ACHN (cell line): ENCODE measurements around the gene UST.
"Not testable (repeated sequence)": the region's sequence is repeated elsewhere in the genome, so short reads cannot be mapped to it uniquely, and the experiment has no call there.

Experiments
- DNase-seq: peaks from one replicate; pipeline ENCODE4 v3.0.0-alpha.2; 2015
- in situ Hi-C: cut with HindIII; loops from 2 replicates; pipeline ENCODE4 v1.10.0; 2017; ENCODE audit warnings: low sequenced_read_pairs, low pct_ligation_motif_present, low pct_unique_long_range_greater_than_20kb

The UST gene

GRCh38 chr6:148849449-148849848, 102.6 kb downstream of the UST start:
- in situ Hi-C loops: not testable (repeated sequence)

GRCh38 chr6:148850964-148851363, 104.1 kb downstream of the UST start:
- no peak for DNase-seq
- in situ Hi-C loops: no loop called here

More at GRCh38 chr6:148849449-148849848, 102.6 kb downstream of the UST start:
- not testable (repeated sequence) for DNase-seq

GRCh38 chr6:148851683-148852556, 105.1 kb downstream of the UST start:
- in situ Hi-C loops: no loop called here
- no peak for DNase-seq

DNA sequence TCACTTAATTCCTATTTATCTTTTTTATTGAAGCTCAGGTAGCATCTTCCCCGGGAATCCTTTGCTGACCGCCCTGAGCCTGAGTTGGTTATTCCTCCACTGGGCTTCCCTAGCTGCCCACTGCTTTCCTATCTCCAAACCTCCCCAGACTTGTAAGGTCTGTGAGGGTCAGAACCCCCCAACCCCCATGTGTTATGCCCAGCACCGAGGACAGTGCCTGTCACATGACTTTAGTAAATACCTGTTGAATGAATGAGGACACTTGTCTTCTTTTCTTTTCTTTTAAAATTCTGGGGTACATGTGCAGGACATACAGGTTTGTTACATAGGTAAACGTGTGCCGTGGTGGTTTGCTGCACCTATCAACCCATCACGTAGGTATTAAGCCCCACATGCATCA, 105.9 kb downstream of the UST start:
- in situ Hi-C loops: no loop called here

DNA sequence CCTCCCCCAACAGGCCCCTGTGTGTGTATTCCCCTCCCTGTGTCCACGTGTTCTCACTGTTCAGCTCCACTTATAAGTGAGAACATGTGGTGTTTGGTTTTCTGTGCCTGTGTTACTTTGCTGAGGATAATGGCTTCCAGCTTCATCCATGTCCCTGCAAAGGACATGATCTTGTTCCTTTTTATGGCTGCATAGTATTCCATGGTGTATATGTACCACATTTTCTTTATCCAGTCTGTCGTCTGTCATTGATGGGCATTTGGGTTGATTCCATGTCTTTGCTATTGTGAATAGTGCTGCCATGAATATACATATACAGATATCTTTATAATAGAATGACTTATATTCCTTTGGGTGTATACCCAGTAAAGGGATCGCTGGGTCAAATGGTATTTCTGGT, 106.3 kb downstream of the UST start:
- in situ Hi-C loops, DNase-seq: not testable (repeated sequence)

More for the DNA sequence above, 105.9 kb downstream of the UST start:
- DNase-seq: no peak

GRCh38 chr6:148854096-148854495, 107.3 kb downstream of the UST start:
- in situ Hi-C loops: no loop called here
- DNase-seq: no peak

GRCh38 chr6:148854992-148855391, 108.2 kb downstream of the UST start:
- in situ Hi-C loops: no loop called here
- no peak for DNase-seq

DNA sequence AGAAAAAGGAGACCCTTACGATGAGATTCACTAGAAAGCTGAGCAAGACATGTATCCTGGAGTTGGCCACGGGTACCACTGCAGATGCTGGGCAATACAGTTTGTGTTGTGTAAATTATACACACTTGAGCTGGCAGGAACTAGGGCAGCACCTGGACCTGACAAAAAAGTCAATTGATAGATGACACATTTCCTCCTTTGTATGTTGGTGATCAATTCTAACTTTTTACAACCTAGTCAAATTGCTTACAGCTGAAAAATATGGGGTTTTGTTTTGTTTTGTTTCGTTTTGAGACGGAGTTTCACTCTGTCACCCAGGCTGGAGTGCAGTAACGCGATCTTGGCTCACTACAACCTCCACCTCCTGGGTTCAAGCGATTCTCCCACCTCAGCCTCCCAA, 108.9 kb downstream of the UST start:
- DNase-seq: no peak
- in situ Hi-C loops: no loop called here

DNA sequence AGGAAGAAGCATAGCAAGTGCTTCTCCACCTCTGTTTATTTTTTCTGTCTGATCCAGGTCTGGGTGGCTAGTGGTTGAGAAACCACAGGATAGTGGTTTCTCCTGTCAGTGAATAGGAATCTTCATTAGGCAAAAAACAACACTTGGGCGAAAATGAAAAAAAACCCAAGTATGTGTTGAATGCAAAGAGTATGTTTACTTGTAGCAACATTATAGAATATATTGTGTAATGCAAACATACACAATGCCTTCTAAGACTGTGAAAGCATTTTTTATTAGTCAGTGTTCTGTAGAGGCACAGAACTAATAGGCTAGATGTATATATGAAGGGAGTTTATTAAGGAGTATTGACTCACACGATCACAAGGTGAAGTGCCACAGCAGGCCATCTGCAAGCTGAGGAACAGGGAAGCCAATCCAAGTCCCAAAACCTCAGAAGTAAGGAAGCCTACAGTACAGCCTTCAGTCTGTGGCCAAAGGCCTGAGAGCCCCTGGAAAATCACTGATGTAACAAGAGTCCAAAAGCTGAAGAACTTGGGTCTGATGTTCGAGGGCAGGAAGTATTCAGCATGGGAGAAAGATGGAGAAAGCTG, 111.1 kb downstream of the UST start:
- DNase-seq: no peak
- in situ Hi-C loops: no loop called here

GRCh38 chr6:148864132-148864531, 117.3 kb downstream of the UST start:
- DNase-seq, in situ Hi-C loops: not testable (repeated sequence)

- DNase-seq: no peak
- in situ Hi-C loops: no loop called here
Observed at GRCh38 chr6:148864941-148865340, 118.1 kb downstream of the UST start.

DNA sequence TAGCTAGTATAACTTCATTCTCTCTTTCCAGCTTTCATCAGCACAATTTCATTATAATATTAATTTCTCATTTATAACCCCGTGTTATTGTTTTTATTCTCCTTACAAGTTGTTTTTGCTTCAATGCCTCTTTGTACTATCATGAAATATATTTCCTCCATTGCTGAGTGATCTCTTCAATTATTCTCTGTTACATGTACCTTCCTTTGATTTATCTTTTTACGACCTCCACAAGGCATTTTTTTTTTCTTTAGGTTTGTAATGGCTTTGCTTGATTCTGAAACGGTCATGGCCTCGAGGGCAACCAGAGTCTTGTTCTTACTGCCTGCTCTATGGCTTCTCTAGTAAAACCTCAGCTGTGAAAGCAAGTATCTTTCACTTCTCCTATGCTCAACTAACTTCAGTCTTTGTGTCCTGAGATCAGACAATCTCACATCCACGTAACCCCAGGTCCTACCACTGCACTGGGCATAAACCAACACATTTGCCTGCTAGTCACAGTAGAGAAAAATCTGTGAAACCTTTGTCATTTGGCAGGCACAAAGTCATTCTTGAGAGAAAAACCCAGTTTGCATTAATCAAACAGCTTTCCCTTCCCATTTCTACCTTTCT, 119.9 kb downstream of the UST start:
- no peak for DNase-seq
- in situ Hi-C loops: no loop called here

DNA sequence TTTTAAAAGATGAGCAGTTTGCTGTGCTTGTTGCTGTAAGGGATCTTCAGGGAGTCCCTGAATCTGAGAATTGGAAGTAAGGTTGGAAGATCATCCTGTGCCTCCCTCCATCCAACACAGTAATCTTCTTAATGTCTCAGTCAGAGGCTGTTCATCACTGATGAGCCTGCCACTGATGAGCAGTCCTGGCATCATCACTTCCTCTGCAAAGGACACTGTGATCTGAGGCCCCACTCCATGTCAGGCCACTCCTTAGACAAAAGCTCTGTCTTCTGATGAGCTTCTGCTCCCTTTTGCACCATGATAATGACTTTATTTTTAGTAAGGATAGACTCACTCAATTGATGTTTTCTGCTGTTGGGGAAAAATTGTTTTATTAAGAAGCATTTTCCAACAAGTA, 121.0 kb downstream of the UST start:
- in situ Hi-C loops: no loop called here

GRCh38 chr6:148868314-148868713, 121.5 kb downstream of the UST start:
- no peak for DNase-seq
- in situ Hi-C loops: no loop called here

More for the DNA sequence above, 121.0 kb downstream of the UST start:
- no peak for DNase-seq

- in situ Hi-C loops: no loop called here
- no peak for DNase-seq
Observed at GRCh38 chr6:148868901-148869300, 122.1 kb downstream of the UST start.

GRCh38 chr6:148869585-148869984, 122.8 kb downstream of the UST start:
- in situ Hi-C loops: no loop called here
- peak; percentile 71 for DNase-seq

DNA sequence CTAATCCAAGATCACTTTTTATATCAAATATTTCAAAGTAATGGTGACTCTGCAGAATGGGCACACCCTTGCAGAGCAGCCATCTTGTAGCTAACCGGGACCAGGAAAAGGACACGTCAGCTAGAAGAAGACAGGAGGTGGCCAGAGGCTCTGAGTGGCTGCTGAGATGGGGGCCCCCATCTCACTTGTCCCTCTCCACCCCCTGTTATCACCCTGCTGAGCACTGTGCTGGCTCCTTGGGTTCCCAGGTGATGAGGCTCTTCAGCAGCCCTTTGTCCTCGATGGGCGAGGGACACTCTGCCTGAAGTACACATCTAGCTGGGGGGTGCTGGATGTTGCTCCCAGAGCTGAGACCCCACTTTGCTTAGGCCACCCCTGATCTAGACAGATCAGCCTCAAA, 126.3 kb downstream of the UST start:
- in situ Hi-C loops: no loop called here
- DNase-seq: no peak

GRCh38 chr6:148873868-148874267, 127.0 kb downstream of the UST start:
- in situ Hi-C loops: no loop called here
- no peak for DNase-seq

- in situ Hi-C loops: no loop called here
- no peak for DNase-seq
Observed at GRCh38 chr6:148874698-148875293, 128.0 kb downstream of the UST start.
